HCT116 (cell line): ENCODE measurements around the gene ADD1. TPM values are rescaled to one million over a fixed set of nuclear protein-coding genes. Genes with fewer than 3 reads are reported as not detected.
A peak's percentile ranks its signal among the peaks of the same experiment; 100 is the strongest.

Source experiments
- ATAC-seq: fragments of 200-7000 bp; cut with Tn5 transposase; 2 replicates; pipeline ENCODE4 v1.9.1; 2020; ENCODE audit warnings: mild to moderate bottlenecking, moderate library complexity
- BruUV-seq: library from RNA; stranded (reverse); fragments of 400-500 nt; replicated peaks from 2 replicates; lab custom pipeline; 2021; lab: Mats Ljungman, UMichigan
- CTCF ChIA-PET: fragments of 300-600 bp; sonication (Branson Sonifier 250); formaldehyde crosslinking; loops from one replicate; lab custom pipeline; 2021; ENCODE audit warnings: antibody characterized with exemption; lab: Charles Lee
- POLR2A ChIA-PET: fragments of 300-600, 350-600 bp; sonication (Branson Sonifier 250); formaldehyde crosslinking; loops from one replicate; lab custom pipeline; 2021; ENCODE audit warnings: antibody characterized with exemption; lab: Charles Lee
- RAD21 ChIA-PET, 2 experiments: fragments of 300-600 bp; sonication (Branson Sonifier 250); formaldehyde crosslinking; loops; one replicate each; lab custom pipeline; 2023; ENCODE audit warnings: low total read pairs in 2 of 2; ENCODE audit not compliant: uncharacterized antibody in 2 of 2, unreplicated experiment in 2 of 2, low non-redundant PET in 1 of 2; lab: Charles Lee
- DNase-seq: peaks from one replicate; pipeline ENCODE4 v3.0.0-alpha.2; 2010; ENCODE audit warnings: low read depth, low spot score
- H2AFZ ChIP-seq: fragments of 200-600 bp; shearing (Covaris generic), sonication (generic); 2 replicates; pipeline ENCODE4 v1.6.1; 2017; ENCODE audit warnings: low read depth, mixed run types, mixed read lengths, antibody characterized with exemption, low read length; ENCODE audit not compliant: poor library complexity, severe bottlenecking
- H3K27ac ChIP-seq: 2 replicates; pipeline ENCODE4 v1.5.1; 2012; ENCODE audit warnings: low read depth, low read length
- H3K27me3 ChIP-seq: fragments of 200-600 bp; sonication (generic); 2 replicates; pipeline ENCODE4 v1.6.1; 2016; ENCODE audit warnings: mixed run types, low read length, mixed read lengths; ENCODE audit not compliant: insufficient read depth
- H3K36me3 ChIP-seq, 2 experiments: fragments of 200-500 bp in 1 of 2; fragments of 200-600 bp in 1 of 2; sonication (Bioruptor generic) in 1 of 2; sonication (generic) in 1 of 2; 2 replicates each; pipeline versions ENCODE4 v1.5.1 to v1.6.1; 2014 to 2016; ENCODE audit warnings: low read length in 2 of 2, inconsistent platforms in 1 of 2, mixed read lengths in 1 of 2, mixed run types in 1 of 2; ENCODE audit not compliant: insufficient read depth in 2 of 2, control insufficient read depth in 1 of 2
- H3K4me1 ChIP-seq, 2 experiments: fragments of 200-600 bp in 1 of 2; sonication (generic) in 1 of 2; 2 replicates each; pipeline versions ENCODE4 v1.5.1 to v1.6.1; 2012 to 2017; ENCODE audit warnings: low read length in 2 of 2, inconsistent platforms in 1 of 2, mild to moderate bottlenecking in 1 of 2, mixed read lengths in 1 of 2, mixed run types in 1 of 2, moderate library complexity in 1 of 2; ENCODE audit not compliant: insufficient read depth in 2 of 2, control insufficient read depth in 1 of 2
- H3K4me2 ChIP-seq: fragments of 200-600 bp; sonication (generic); 2 replicates; pipeline ENCODE4 v1.6.1; 2017; ENCODE audit warnings: mixed run types, low read length, mixed read lengths
- H3K4me3 ChIP-seq, 2 experiments: fragments of 200-600 bp in 1 of 2; sonication (generic) in 1 of 2; replicated peaks in 1 of 2; 2 replicates each; pipeline ENCODE4 v1.5.1; 2011 to 2016; ENCODE audit warnings: low read length in 2 of 2, control low read depth in 1 of 2, low read depth in 1 of 2, mild to moderate bottlenecking in 1 of 2, mixed read lengths in 1 of 2, mixed run types in 1 of 2
- H3K79me2 ChIP-seq: fragments of 200-600 bp; sonication (generic); 2 replicates; pipeline ENCODE4 v1.6.1; 2017; ENCODE audit warnings: mild to moderate bottlenecking, mixed run types, low read length, moderate library complexity, mixed read lengths; ENCODE audit not compliant: insufficient read depth
- H3K9ac ChIP-seq: fragments of 200-600 bp; sonication (generic); 2 replicates; pipeline ENCODE4 v1.6.1; 2016; ENCODE audit warnings: low read length, mixed read lengths
- H3K9me2 ChIP-seq: fragments of 200-600 bp; sonication (generic), shearing (Covaris generic); 2 replicates; pipeline ENCODE4 v1.6.1; 2017; ENCODE audit warnings: mixed run types, mild to moderate bottlenecking, moderate library complexity; ENCODE audit not compliant: insufficient read depth
- H3K9me3 ChIP-seq, 2 experiments: fragments of 200-500 bp in 1 of 2; fragments of 200-600 bp in 1 of 2; sonication (Bioruptor generic) in 1 of 2; sonication (generic) in 1 of 2; 2 replicates each; pipeline ENCODE4 v1.6.1; 2014 to 2017; ENCODE audit warnings: low read length in 2 of 2, mixed read lengths in 2 of 2, inconsistent platforms in 1 of 2, low read depth in 1 of 2, mild to moderate bottlenecking in 1 of 2, mixed run types in 1 of 2, moderate library complexity in 1 of 2; ENCODE audit not compliant: control insufficient read depth in 1 of 2, insufficient read depth in 1 of 2
- H4K20me1 ChIP-seq: fragments of 200-600 bp; sonication (generic), shearing (Covaris generic); 2 replicates; pipeline ENCODE4 v1.6.1; 2017; ENCODE audit warnings: mixed run types, mild to moderate bottlenecking, moderate library complexity; ENCODE audit not compliant: insufficient read depth
- CBX3 ChIP-seq: IDR thresholded peaks from 2 replicates; pipeline ENCODE4 v1.6.1; 2012; ENCODE audit warnings: low read depth
- ELF1 ChIP-seq: IDR thresholded peaks from 2 replicates; pipeline ENCODE4 v1.6.1; 2012; ENCODE audit warnings: low read depth, borderline replicate concordance
- JUND ChIP-seq: IDR thresholded peaks from 2 replicates; pipeline ENCODE4 v1.6.1; 2012
- MAX ChIP-seq: IDR thresholded peaks from 2 replicates; pipeline ENCODE4 v1.6.1; 2012
- RAD21 ChIP-seq: IDR thresholded peaks from 2 replicates; pipeline ENCODE4 v1.6.1; 2012; ENCODE audit warnings: low read depth, mild to moderate bottlenecking
- REST ChIP-seq: IDR thresholded peaks from 2 replicates; pipeline ENCODE4 v1.6.1; 2012; ENCODE audit warnings: low read depth
- ZFX ChIP-seq: fragments of 450-650 bp; IDR thresholded peaks from 2 replicates; pipeline ENCODE4 v1.6.1; 2017
- intact Hi-C: fragments of 100-400 bp; cut with micrococcal nuclease; formaldehyde crosslinking; loops from 2 replicates; pipeline ENCODE4 v1.10.0; 2022
- total RNA-seq: library from RNA; stranded (reverse); gene quantifications from one replicate; pipeline ENCODE4 v1.2.1, GENCODE V29; 2021; ENCODE audit not compliant: unreplicated experiment

The ADD1 gene
- total RNA-seq, 1 experiment from 2014 or later: 139 TPM

- intact Hi-C loops: no loop called here
- peaks cover 32% of the 10 kb centered on the region for H3K79me2 ChIP-seq
- TF ChIP-seq RAD21 (no peak), ELF1 (no peak), CBX3 (no peak), REST (no peak), MAX (no peak), JUND (no peak), ZFX (no peak)
- TF ChIP-seq, all 23 proteins: peak for 0
- CTCF ChIA-PET: no interaction called here
- RAD21 ChIA-PET: no interaction called here
- Histone ChIP-seq H3K4me2 (0 out of 2 replicates have a peak overlapping the region, but pooled peaks have one; percentile 7), H3K36me3 (peaks cover 7 to 22% of the 10 kb centered on the region in 2 experiments), H2AFZ (no peak overlapping the region), H3K9me3 (no peaks in the 10 kb centered on the region), H3K27me3 (no peaks in the 10 kb centered on the region), H3K27ac (peak overlapping the region; percentile 25; the same call in 1 of the 2 replicates), H3K4me1 (peaks cover 14 to 26% of the 10 kb centered on the region in 2 experiments; a peak in 3 of 4 replicates), H3K4me3 (no peak overlapping the region), H3K9ac (no peak overlapping the region), H4K20me1 (no peaks in the 10 kb centered on the region), H3K9me2 (no peaks in the 10 kb centered on the region)
- POLR2A ChIA-PET: no interaction called here
- DNase-seq (no peak), ATAC-seq (peak; percentile 31)
- BruUV-seq: no TSS peak
These were observed 23.2 kb upstream of the ADD1 start for GRCh38 chr4:2820216-2820982.
